Stimulated activated CD8-positive, alpha-beta memory T cell treated with anti-CD3 and anti-CD28 coated beads, Interleukin-15, amount 100 ng/mL, for 48 hours (primary cell): ENCODE data around the gene SCFD2.
"Not testable (repeated sequence)": the region's sequence is repeated elsewhere in the genome, so short reads cannot be mapped to it uniquely, and the experiment has no call there.

Experiments used
- DNase-seq, 2 donors: peaks; one replicate each; pipeline ENCODE4 v3.0.0-alpha.2; 2020; ENCODE audit warnings: low read depth in 2 of 2

SCFD2 gene

DNA sequence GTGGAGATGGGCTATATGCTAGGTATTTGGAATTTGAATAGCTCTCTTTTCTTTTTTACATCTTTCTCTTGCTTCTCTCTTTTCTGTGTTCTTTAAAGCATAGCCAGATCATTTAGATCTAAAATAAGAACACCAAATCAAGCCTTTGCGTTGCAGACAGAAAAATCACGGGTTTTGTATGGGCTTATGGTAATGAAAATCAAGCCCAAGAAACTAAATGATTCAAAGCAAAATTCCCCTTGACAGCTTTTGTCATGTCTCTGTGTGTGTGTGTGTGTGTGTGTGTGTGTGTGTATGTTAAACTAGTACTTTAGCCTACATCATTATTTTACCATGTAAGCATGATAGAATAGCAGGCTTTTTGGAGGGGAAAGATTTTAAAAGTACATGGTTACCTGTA, 505.5 kb downstream of the SCFD2 start:
- no peak for DNase-seq

DNA sequence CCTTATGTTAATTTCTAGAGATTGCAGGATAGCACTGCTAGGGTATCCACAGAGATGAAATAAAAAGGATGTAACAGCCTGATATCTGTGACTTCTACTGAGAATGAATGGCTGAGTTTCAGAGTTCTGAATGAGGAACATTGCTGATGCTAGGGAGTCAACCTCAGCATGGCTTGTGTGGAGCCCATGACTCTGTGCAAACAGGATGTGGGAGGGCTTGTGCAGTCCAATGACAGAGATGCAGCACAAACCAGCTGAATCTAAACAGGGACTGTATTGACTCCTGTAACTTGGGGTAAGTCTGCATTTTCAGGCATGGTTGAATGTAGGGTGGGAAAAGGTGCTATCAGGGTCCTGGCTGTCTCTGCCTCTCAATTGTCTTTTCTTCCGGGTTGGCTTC, 509.1 kb downstream of the SCFD2 start:
- DNase-seq = no peak

DNA sequence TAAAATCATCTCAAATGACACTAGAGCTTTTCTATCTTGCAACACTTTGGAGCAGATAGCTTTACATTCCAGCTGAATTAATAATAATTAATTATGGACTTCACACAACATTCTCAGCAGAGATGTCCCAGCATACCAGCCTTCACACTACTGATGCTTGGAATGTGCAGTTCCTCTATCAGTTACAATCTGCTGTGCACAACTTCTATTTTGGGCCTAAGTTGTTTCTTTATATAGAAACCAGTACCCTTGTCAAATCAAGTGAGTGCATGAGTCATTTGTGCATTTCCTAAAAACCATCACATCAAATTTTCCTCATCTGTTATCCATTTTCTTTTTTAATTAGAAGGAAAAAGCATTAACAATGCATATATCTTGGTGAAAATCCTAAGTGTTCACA, 512.5 kb downstream of the SCFD2 start:
- DNase-seq = no peak

DNA sequence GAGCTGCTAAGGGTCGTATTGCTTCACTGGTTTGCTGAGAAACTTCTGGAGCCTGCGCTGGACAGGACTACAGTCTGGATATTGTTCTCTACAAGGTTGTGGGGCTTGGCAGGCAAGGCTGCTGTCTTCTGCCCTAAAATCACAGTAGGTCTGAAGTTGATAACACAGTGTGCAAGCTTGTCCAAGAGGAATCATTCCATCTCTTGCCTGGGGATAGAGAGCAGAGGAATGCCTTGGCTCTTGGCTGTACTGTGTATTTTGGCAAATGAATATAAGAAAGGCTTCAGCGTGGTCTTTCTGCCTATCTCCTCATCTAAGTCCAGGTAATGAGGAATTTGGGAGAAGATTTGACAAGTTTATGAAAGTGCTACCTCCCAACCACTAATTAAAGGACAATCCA, 513.1 kb downstream of the SCFD2 start:
- no peak for DNase-seq

GRCh38 chr4:52852041-52852440, 513.8 kb downstream of the SCFD2 start:
- no peak for DNase-seq

- DNase-seq = no peak
Observed at GRCh38 chr4:52850406-52851124, 515.3 kb downstream of the SCFD2 start.

- DNase-seq = no peak
Observed at GRCh38 chr4:52848254-52848653, 517.6 kb downstream of the SCFD2 start.

- DNase-seq = no peak
Observed at GRCh38 chr4:52846502-52846901, 519.4 kb downstream of the SCFD2 start.

GRCh38 chr4:52844596-52844995, 521.3 kb downstream of the SCFD2 start:
- DNase-seq = no peak

DNA sequence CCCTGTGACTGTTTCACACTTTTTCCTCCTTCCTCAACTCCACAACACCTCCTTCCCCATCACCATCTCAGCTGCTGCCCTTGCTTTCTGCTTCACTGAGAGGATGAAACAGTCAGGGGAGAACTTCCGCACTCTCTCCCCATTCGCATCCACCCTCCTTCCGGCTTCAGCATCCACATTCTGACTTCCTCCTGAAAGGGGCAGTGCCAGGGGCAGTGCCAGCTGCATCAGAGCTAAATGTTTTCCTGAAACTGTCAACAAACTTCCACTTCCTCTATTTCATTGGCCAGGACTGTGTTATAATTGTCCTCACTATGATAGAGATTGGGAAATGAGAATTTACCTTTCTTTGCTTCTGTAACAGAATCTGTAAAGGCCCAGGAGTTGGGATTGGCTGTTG, 521.9 kb downstream of the SCFD2 start:
- DNase-seq = no peak

DNA sequence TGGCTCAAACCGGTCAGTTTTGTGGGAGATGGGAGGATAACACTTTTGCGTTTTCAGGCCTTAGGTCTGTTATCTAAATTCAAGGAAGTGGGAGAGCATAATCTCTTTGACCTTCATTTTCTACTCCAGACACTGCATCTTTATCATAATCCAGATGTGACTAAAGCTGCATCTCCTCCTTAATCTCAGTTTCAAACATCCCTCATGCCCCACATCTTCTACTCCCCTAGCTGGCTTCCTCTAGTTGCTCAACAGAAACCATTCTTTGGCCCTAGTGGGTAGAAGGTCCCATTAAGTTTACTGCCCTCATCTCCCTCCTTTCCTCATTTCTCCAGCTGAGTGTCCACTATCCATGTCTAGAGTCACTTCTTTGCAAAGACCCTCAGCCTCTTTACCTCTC, 522.5 kb downstream of the SCFD2 start:
- DNase-seq = no peak

DNA sequence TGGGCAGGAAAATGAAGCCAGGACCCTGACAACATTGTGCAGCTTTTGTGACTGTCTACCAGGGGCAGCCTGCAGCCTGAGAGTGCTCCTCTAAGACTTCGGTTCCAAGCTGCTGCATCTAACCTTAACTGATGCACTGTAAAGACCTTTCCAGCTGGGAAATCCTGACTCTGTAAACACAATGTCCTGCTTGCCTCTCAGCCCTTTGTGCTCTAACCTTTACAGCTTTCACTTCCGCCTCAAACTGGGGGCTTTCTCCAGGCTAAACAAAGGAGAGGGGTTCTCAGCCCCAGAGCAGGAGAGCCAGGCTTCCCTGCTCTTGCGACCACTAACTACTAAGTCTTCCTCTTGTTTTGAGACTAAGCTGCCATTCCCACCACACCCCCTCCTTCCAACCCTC, 523.1 kb downstream of the SCFD2 start:
- no peak for DNase-seq

DNA sequence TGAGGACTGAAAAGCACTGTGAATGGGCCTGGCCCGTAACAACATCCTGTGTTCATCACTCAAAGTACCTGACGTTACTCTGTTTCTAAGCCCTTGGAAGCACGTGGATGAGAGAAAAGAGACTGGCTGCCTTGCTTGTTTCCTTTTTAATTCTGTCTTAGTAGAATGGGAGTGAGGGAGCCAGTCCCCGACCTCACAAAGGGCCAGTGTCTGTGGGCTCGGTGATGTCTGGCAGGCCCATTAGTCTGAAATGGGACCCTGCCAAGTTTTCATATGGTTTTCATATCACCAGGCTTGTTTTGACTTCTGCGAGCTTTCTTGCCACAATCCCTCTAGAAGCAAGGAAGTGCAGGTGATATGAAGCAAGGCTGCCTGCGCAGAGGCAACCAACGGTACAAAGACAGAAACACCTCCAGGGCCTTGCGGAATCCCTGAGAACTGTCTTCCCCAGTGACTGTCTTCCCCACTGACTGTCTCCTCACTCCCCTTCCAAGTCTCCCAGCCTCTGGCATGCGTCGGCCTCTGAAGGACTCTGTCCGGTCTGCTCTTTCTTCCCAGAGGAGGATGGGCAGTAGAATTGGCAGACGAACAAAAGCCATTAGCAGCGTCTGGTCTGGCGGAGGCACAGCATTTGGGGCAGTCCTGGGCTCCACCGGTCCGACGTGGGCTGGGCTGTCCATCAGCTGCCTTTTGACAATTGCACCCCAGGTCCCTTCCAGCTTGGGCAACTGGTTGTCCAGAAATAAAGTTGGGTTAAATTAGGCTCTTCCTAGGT, 524.0 kb downstream of the SCFD2 start:
- DNase-seq = no peak

DNA sequence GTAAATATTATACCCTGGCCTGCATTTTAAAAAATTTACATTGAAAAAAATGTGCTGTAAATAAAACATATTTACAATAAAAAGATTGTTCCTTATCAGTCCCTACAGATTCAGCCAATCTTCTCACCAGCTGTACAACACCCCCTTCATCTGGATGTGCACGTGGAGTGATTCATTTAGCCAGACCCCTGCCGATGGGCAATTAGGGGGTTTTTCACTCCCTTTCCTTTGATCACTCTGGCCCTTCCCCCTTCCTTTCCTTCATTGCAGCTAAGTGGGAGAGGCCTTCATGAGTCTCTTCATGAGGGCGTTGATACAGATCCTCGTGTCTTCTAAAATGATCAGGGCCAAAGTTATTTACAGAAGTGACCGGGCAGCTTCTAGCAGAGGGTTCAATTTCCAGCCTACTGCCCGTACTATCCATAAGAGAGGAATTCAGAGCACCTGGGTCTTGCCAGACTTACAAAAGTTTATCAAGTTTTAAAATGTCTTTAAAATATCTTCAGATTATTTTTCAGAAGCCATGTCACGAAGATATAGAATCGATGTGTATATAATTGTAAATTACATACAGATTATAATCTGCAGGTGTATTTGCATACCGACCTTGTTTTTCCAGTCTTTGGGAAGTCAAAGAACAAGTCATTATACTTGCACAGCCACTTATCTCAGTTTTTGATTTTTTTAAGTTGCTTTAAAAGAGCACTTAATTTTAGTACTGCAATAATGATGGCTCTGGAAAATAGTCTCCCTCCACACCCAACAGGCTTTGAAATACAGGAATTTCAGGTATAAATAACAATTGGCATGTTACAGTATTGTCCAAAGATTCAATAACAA, 525.1 kb downstream of the SCFD2 start:
- no peak for DNase-seq

DNA sequence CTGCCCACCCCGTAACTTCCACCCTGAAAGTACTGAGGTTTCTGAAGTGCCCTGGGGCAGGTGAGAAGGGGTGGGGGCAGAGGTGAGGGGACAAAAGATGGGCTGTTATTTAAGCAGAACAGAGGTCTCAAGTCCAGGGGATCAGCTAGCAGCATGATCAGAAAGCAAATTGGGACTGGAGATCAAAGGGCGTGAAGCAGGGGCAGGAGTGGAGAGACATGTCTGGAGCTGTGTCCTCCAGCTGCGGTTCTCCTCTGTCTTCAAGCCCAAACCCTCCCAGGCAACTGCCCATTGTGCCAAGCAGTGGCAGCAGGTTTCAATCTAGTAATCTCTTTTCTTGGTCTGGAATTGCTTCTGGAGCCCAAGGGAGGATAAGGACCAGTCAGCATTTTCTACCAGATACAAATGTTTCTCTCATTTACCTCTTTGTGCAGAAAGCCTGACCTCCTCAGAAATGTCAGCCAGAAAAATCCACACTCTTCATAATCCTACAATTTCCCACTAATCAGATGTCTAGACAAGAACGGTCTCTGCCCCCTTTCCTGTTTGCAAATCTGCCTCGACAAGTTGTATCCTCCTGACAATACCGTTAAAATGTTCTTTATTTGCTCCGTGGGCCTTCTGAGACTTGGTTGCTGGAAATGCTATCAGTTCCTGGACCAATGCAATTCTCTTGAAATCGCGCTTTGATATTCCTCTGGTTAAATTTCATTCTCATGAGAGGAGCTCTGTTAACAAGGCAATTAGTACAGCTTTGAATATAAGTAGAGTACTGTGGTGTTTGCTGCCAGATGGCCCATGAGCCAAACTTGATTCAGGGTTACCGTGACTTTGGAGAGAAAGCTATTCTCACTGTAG, 526.9 kb downstream of the SCFD2 start:
- DNase-seq = no peak

DNA sequence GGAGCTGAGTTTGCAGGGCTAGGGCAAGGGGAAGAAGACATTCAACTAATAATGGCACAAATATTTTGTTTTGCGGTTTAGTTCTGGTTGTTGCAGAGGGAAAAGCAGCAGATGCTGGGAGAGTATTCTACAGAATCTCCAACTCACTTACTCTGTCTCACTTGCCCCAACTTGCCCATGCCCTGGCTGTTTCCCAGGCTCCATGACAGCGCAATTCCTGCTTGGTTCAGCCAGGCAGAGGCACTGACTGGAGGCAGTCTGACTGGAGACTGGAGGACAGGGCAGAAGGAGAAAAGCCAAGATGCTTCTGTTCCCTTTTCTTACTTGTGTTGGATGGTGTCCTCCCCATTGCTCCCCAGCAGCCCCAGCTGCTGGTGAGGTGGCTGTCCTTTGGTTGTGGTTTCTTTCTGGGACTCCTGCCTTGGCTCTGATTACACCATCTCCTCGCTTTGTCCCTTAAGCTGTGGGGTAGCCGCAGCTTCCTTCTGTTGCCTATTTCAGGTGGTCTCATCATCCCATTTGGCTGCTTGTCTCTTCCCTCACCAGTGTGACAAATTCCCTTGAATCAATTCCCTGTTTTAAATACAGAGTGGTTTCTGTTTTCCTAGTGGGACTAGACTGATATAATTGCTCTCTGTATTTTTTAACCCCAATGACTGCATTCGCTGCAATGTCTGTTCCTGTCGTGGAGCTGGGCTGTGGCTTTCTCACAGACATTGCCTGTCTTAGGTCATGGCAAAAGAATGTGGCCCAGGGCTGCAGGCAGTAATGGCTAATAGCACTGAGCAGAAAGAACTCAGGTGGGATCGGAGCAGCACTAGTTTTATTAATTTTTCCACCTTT, 527.9 kb downstream of the SCFD2 start:
- DNase-seq = no peak

DNA sequence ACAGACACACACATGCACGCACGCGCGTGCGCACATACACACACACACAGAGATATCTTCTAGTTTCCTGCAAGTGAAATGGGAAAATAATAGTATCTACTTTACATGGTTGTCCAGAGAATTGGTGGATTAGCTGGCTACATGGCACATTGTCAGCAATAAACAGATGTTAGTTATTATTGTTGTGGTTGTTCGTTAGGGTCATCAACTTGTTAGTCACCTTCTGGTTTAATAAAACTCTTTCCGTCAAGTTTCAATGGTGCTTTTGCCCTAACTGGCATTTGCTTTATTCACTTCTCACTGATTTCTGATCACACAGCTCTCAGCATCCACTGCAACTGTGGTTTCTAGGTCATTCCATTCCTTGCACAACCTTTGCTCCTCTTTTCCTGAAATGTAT, 529.2 kb downstream of the SCFD2 start:
- DNase-seq = no peak

DNA sequence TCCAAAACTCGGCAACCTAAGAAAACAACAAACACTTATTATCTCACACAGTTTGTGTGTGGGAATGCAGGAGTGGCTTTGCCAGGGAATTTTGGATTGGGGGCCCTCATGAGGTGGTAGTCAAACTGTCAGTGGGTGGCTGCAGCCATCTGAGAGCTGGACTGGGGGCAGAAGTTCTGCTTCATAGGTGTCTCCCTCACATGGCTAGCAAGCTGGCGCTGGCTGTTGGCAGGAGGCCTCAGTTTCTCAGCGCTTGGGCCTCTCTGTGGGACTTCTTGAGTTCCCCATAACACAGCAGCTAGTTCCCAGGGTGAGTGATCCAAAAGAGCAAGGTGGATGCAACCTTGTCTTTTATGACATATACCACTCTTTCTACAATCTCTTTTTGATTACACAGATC, 529.7 kb downstream of the SCFD2 start:
- DNase-seq = no peak

- not testable (repeated sequence) for DNase-seq
Observed at GRCh38 chr4:52834641-52835456, 531.0 kb downstream of the SCFD2 start.
